Umbilical cord (tissue), 2 donors: ENCODE results near the gene CENPV. TPM values are rescaled to one million over a fixed set of nuclear protein-coding genes. Genes with fewer than 3 reads are reported as not detected.

Experiments
- DNase-seq: peaks from one replicate; pipeline ENCODE4 v3.0.0-alpha.2; 2015; ENCODE audit warnings: low spot score
- total RNA-seq: library from RNA; depleted of rRNA; stranded (reverse); fragments of >200 nt; gene quantifications from one replicate; pipeline ENCODE4 v1.2.3, GENCODE V29; 2014; ENCODE audit warnings: low replicate concordance; ENCODE audit not compliant: insufficient read depth

CENPV gene
- total RNA-seq, 1 donor from 2014 or later = 23.6 TPM

- DNase-seq = no peak
These were observed 8.6 kb upstream of the CENPV start for GRCh38 chr17:16361874-16362273.

DNA sequence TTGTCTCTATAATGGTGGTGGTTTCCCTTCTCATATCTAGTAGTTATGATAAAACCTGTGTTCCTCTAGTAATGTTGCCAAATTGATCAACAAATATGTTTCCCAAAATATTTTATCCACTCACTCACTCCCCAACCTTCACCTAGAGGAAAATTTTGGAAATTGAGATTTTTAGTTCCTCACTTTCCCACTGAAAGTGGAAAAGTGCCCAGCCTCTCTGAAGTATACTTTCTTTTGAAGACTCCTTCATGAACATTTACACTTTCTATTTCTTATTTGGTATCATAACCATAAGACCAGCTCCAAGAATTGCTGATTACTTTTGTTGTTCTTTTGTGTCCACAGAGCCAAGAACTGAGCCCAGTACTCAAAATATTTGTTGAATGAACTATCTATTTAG lies 5.1 kb upstream of the CENPV start:
- no peak for DNase-seq

GRCh38 chr17:16354585-16354984 lies 1.3 kb upstream of the CENPV start:
- no peak for DNase-seq

DNA sequence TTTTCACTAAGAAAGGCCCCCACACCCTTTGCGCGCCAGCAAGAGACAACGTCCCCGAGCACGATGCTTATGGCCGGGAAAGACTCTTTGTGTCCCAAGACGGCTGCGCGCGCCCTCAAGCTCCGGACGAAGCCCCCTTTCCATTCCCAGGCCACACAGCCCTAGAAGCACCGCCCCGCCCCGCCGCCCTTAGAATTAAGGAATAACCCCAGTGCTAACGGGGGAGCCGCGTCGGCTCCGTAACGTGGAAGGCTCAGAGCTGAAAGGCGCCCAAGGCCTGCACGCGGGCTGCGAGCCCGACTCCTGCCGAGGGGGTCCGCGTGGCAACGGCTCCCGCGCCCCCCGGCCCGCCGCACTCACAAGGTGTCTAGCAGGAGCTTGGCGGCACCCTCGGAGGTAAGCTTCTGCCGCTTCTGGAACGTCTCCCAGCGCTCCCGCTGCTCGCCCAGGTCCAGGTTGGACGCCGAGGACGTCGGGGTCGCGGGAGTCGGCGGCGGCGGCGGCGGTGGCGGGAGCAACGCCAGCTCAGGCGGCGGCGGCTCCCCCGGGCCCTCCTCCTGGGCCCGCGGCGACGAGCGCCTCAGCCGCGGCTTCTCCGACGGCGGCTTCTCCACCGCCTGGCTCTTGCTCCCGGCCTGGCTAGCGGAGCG lies 477 bp downstream of the CENPV start:
- DNase-seq = peak; percentile 27

GRCh38 chr17:16352303-16352666 lies 984 bp downstream of the CENPV start:
- DNase-seq = no peak

- DNase-seq = peak; percentile 10
These were observed 1.4 kb downstream of the CENPV start for GRCh38 chr17:16351831-16352230.

GRCh38 chr17:16349431-16349830 lies 3.8 kb downstream of the CENPV start:
- DNase-seq = no peak

- no peak for DNase-seq
These were observed 4.7 kb downstream of the CENPV start for GRCh38 chr17:16348586-16348985.

DNA sequence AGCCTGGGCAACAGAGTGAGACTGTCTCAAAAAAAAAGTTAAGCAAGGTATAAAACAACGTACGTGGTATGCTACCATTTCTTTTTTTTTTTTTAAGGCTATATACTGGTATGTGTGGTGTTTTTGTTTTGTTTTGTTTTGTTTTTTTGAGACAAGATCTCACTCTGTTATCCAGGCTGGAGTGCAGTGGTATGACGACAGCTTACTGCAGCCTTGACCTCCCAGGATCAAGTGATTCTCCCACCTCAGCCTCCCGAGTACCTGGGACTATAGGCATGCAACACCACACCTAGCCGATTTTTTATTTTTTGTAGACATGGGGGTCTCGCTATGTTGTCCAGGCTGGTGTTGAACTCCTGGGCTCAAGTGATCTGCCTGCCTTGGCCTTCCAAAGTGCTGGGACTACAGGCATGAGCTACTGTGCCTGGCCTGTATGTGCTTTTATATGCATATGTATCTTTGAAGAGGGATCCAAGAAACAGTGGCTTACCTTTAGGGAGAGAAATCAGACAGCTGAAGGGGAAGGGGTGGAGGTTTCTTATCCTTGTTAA lies 6.5 kb downstream of the CENPV start:
- DNase-seq = no peak

DNA sequence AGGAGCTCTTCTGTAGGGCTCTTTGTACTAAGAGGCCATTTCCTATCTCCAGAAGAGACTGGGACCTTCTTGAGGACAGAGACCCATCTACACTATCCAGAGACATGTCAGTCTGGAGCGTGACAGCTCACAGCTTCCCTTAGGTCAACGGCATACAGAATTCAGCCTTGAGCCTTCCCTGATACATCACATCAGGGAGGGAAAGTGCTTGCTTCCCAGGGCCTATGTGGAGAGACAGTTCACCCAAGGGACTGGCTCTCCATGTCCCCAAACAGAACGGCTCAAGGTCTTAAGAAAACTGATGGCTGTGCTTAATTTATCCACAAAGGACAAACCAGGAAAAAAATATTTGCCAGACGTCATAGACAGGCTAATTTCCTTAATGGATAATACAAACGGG lies 7.7 kb downstream of the CENPV start:
- no peak for DNase-seq

DNA sequence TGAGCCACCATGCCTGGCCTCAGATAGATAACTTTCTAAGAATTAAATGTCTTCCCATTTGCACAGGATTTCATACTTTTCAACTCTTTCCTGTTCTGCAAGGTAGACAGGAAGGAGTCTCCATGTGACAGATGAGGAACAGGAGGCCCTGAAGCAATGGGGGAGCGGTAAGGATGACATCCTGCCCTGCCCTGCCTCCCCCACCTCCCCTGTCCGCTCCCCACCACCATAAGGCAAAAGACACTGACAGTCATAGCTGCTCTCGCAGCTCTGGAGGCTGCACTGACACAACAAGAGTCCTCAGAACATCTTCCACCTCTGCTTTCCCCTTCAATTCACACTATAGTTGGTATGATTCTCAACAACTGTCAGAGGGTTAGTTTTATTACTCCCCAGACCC lies 9.7 kb downstream of the CENPV start:
- no peak for DNase-seq

- no peak for DNase-seq
These were observed 10.3 kb downstream of the CENPV start for GRCh38 chr17:16342979-16343378.

DNA sequence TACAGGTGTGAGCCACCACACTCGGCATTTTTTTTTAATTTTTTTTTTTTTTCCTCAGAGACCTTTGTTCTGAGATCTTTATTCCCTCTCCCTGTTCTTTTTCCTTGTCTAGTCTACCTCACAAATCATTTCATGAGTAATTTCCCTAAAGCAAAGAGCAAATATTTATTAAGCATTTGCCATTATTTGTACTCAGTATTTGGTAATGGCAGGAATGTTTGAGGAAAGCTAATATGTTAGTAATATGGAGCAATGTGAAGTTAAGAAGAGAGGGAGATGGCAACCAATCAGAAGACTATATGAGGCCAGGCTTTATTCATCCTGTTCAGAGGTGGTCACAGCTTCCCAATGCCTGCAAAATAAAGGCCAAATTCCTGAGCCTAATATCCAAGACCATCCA lies 13.3 kb downstream of the CENPV start:
- no peak for DNase-seq

DNA sequence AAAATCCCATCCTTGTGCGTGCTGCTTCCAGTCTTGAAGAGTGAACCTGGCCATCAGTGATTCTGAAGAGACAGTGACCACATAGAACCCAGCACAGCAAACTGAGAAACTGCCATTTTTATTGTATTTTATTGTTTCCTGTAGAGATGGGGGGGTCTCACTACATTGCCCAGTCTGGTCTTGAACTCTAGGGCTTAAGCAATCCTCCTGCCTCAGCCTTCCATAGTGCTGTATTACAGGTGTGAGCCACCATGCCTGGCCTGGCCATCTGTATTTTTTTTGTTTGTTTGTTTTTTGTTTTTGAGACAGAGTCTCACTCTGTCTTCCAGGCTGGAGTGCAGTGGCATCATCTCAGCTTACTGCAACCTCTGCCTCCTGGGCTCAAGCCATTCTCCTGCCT lies 13.9 kb downstream of the CENPV start:
- DNase-seq = no peak

GRCh38 chr17:16338391-16338790 lies 14.9 kb downstream of the CENPV start:
- DNase-seq = no peak

DNA sequence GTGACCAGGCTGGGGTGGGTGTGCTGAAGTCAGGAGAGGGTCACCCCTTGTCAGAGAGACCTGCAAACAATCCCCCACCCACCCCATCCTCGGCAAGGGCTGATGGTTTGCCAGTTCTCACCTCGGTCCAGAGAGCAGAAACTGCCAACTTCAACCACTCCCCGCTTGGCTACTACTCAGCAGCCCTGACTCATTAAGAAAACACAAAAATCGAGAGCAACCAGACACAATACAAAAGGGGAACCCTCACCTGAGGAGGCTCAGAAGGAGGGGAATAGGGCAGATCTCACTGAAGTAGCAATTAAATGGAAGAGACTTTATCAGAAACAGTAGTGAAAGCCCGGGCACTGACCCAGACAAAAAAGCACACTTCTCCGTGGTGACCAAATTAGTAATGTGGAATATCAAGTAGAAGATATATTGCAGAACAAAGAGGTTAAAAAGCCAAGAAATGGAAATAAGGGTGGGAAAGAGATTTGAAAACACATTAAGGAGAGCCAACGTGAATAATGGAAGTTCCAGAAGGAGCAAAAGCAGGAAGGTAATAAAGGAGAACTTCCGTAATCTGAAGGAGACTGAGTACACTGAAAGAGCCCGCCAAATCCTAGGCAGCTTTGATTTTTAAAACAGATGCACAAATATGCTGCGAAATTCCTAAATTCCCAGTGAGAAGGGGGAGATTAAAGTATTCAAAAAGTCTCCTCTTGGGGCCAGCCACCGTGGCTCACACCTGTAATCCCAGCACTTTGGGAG lies 23.6 kb downstream of the CENPV start:
- no peak for DNase-seq

DNA sequence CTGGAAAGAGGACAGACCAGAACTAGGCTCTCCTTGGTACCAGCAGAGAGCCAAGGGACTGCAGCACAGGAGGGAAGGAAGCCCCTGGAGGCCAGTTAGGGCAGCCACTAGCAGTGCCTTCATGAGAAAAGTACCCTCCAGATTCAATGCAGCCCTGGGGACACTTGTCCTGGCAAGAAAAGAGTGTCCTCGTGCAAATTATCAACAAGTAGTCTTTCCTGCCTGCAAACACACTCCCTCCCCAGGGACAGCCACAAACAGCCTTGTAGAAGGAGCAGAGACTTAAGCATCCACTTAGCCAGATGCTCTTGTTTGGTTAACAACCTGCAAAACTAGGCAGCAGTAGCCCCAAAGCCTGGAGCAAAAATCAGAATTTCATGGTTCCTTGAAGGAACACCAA lies 24.3 kb downstream of the CENPV start:
- no peak for DNase-seq

GRCh38 chr17:16327018-16327417 lies 26.3 kb downstream of the CENPV start:
- DNase-seq = no peak

GRCh38 chr17:16325964-16326363 lies 27.3 kb downstream of the CENPV start:
- DNase-seq = no peak

GRCh38 chr17:16322636-16323035 lies 30.6 kb downstream of the CENPV start:
- no peak for DNase-seq

DNA sequence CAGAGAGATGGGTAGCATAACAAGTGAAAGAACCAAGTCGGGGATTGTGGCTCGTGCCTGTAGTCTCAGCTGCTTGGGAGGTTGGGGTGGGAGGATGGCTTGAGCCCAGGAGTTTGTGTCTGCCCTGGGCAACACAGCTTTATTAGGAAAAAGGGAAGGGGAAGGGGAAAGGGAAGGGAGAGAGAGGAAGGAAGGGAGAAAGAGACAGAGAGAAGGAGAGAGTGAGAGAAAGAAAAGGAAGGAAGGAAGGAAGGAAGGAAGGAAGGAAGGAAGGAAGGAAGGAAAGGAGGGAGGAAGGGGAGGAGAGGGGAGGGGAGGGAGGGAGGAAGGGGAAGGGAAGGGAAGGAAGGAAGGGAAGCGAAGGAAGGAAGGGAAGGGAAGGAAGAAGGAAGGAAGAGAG lies 33.3 kb downstream of the CENPV start:
- DNase-seq = no peak

DNA sequence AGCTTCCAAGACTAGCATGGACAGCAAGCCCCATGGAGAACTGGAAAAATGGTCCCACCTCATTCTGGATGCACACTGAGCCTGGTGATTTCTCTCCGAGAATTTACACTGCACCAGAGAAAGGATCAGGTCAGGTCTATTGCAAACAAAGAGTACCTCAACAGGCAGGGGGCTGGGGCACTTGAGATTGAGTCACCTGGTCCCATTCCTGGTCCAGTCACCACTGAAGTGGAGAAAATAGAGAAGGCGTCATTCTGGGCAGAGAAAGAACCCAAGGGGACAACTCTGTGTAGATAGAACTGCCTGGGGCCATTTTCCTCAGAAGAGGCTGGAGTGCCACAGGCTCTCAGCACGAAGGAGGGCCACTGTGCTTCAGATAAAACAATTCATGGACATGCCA lies 38.4 kb downstream of the CENPV start:
- DNase-seq = no peak

DNA sequence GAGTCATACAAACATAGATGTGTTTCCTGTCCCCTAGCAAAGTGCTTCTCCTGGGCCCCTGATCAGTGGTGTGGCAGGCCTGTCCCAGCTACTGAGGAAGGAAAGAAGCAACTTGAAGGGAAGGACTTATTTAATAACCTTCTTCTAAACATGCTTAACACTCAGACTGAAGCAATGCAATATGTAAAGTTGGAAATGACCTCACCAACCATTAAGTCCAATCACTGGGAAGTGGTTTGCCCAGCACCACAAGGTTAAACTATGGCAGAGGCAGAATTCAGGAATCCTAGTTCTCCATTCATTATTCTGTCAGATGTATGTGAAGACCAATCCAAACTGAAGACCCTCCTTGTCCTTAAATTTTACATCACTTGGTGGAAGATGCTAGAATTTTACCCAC lies 39.1 kb downstream of the CENPV start:
- no peak for DNase-seq
